UCSD-AML1 (cell line): ENCODE measurements around the gene AGPAT3.

Experiments
- DNase-seq: peaks from one replicate; lab custom pipeline; 2025; ENCODE audit not compliant: unreplicated experiment; lab: John Stamatoyannopoulos, UW

Gene AGPAT3

GRCh38 chr21:43921571-43921978 is 56.6 kb downstream of the AGPAT3 start:
- DNase-seq = no peak

- DNase-seq = peak; percentile 52
Measured at GRCh38 chr21:43921979-43922945, 57.2 kb downstream of the AGPAT3 start.

- no peak for DNase-seq
Measured at GRCh38 chr21:43922949-43923348, 57.9 kb downstream of the AGPAT3 start.

GRCh38 chr21:43923391-43923790 is 58.4 kb downstream of the AGPAT3 start:
- DNase-seq = no peak

GRCh38 chr21:43924421-43925095 is 59.5 kb downstream of the AGPAT3 start:
- no peak for DNase-seq

- no peak for DNase-seq
Measured at GRCh38 chr21:43925096-43925481, 60.1 kb downstream of the AGPAT3 start.

GRCh38 chr21:43925609-43926008 is 60.6 kb downstream of the AGPAT3 start:
- DNase-seq = no peak

- DNase-seq = no peak
Measured at GRCh38 chr21:43926196-43926595, 61.2 kb downstream of the AGPAT3 start.

GRCh38 chr21:43927591-43928221 is 62.7 kb downstream of the AGPAT3 start:
- DNase-seq = no peak

- no peak for DNase-seq
Measured at GRCh38 chr21:43928222-43929125, 63.5 kb downstream of the AGPAT3 start.

GRCh38 chr21:43929217-43929971 is 64.4 kb downstream of the AGPAT3 start:
- DNase-seq = no peak

- no peak for DNase-seq
Measured at GRCh38 chr21:43930074-43930847, 65.2 kb downstream of the AGPAT3 start.

- DNase-seq = no peak
Measured at GRCh38 chr21:43930848-43931375, 65.9 kb downstream of the AGPAT3 start.

GRCh38 chr21:43931489-43931888 is 66.5 kb downstream of the AGPAT3 start:
- no peak for DNase-seq

- DNase-seq = no peak
Measured at GRCh38 chr21:43932005-43932404, 67.0 kb downstream of the AGPAT3 start.

- DNase-seq = no peak
Measured at GRCh38 chr21:43933199-43933598, 68.2 kb downstream of the AGPAT3 start.

GRCh38 chr21:43933680-43934079 is 68.7 kb downstream of the AGPAT3 start:
- no peak for DNase-seq

GRCh38 chr21:43934116-43934515 is 69.1 kb downstream of the AGPAT3 start:
- DNase-seq = no peak
